DMS153 treated with DMSO at 0.1 percent for 48 hours (cell line): ENCODE results near the gene KANSL3.

ENCODE experiments used
- DNase-seq: peaks from one replicate; lab custom pipeline; 2025; ENCODE audit not compliant: unreplicated experiment; lab: John Stamatoyannopoulos, UW

Gene KANSL3

DNA sequence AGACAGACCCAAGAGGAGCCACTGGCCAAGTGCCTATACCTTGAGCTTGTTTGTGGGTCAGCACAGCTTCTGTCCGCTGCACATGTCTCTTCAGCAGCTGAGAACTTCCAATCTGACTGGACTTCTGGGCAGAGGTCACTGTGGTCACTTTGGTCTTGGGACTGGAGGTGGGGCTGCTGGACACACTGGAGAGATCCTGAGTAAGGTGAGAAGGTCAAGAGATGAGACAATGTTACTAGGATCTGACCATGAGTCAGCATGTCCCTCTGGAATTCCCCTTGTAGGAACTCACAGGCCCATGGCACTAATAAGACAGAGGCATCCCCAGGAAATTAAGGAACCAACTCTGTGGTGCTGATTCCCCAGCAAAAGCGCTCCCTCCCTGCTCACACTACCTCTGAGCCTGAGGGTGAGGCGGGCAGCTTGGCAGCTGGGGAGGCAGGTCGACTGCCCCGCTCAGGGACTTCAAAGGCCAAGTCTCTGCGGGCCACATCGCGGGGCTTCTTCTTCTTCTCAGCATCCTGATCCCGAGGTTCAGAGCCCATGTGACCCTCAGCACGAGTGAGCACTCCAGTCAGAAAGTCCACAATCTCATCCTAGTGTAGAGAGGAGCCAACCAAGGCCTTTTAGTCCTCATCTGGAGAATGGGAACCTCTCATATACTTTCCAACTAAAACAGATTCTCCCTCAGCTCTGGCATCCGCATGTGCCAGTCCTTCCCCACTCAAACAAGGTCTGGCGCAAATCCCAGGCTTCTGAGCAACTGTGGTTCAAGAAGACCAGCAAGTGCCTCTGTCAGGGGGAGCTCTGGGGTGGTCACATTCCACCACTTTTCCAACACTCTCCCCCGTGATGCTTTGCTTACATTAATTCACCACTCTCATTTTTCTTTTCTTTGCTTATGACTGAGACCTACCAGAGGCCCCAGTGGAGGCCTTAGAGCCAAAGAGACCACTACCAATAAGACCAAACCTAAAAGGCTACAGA lies 29.4 kb downstream of the KANSL3 start:
- no peak for DNase-seq

DNA sequence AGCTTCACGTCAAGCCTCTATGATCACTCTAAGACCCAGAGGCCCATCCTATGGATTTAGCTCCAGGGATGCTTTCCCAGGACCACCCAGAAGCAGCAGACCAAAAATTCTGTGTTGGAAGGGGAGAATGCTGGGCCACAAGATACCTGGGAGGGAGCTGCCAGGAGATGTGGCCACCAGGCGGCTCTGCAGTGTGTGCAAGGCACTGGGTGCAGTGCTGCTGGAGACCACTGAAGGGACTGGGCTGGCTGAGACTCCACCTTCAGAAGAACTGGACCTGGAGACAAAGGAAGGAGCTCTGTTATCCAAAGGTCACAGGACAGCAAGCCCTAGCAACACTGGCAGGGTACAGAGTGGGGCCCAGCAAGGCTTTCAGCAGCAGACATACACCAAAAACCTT lies 34.0 kb downstream of the KANSL3 start:
- no peak for DNase-seq

- DNase-seq = no peak
Observed at GRCh38 chr2:96602330-96602823, 35.7 kb downstream of the KANSL3 start.

DNA sequence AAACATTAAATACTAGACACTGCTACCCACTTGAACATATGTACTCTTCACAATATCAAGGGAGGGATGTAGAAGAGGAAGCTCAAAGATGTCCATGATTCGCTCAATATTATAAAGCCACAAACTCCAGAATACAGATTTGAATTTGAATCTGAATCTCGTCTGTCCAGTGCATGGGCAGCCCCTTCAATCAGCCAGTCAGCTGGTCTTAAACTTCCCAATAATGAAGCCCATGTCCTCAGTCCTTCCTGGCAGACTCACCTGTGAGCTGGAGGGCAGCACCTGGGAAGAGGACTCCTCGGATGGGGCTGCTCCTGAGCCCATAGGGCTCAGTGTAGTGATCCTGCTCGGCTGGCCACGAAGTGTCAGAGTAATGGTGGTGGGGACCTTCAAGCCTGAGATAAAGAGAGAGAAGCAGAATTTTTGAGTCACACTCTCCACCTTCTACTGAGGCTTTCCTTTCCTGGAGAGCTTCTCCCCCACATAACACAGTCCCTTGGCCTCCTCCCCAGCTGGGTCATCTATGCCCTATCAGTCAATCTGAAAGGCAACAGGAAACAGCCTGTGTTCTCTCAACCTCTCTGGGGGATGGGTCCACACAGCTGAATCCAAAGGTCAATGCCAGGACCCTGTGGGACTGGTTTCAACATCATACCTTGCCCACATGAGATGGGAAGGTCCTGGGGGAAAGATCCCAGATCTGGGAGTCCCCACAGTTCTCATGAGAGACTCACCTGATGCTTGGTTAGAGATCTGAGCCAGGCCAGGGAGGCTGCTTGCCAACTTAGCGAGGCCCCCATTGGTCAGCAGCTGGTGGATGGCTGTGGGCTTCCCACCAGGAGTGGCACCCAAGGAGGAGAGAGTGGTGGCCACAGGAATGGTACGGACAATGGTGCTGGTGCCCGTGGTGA lies 36.5 kb downstream of the KANSL3 start:
- DNase-seq = no peak

GRCh38 chr2:96599941-96600340 lies 38.2 kb downstream of the KANSL3 start:
- no peak for DNase-seq

- no peak for DNase-seq
Observed at GRCh38 chr2:96596596-96596995, 41.5 kb downstream of the KANSL3 start.

DNA sequence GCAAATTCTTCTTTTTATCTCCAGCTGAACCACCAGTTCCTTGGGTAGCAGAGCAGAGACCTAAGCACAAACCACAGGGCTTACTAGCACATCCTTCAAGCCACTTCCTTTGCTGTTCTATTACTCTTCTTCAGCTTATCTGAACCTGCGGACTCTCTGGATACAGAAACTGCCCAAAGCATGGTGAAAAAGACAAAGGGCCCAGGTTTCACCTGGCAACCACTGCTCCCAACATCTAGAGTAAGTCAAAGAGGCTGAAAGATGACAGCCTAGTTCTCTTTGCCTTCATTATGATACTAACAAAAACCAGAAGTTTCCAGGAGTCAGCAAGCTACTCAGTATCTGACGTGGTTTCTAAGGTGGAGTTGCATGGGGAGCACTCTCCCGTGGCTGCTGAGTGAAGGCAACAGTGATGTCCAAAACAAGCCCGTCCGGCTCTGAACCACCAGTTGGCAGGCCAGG lies 43.4 kb downstream of the KANSL3 start:
- DNase-seq = no peak

GRCh38 chr2:96594282-96594681 lies 43.8 kb downstream of the KANSL3 start:
- no peak for DNase-seq

- no peak for DNase-seq
Observed at GRCh38 chr2:96591494-96591893, 46.6 kb downstream of the KANSL3 start.

DNA sequence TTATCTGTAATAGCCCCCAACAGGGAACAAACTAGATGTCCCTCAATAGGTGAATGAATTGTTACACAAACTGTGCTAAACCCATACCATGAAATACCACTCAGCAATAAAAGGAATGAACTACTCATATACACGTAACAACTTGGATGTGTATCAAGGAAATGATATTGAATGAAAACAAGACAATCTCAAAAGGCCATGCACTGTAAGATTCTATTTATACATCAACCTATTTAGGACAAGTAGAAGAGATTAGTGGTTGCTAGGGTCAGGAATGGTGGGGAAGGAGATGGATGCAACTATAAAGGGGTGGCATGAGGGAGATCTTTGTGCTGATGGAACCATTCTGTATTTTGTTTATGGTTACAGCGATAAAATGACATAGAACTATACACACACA lies 47.1 kb downstream of the KANSL3 start:
- no peak for DNase-seq

DNA sequence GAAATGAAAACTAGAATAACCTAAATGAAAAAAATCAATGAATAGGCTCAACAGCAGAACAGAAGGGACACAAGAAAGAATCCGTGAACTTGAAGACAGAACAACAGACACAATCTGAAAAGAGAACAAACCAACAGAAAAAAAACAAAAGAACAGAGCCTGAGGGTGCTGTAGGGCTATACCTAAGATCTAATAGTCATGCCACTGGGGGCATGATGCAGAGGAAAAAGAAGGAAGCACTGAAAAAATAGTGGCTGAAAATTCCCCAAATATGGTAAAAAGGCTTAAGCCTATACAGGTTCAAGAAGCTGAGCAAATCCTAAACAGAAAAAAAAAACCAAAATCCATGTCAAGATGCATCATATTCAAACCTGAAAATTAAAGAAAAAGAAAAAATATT lies 50.3 kb downstream of the KANSL3 start:
- no peak for DNase-seq

DNA sequence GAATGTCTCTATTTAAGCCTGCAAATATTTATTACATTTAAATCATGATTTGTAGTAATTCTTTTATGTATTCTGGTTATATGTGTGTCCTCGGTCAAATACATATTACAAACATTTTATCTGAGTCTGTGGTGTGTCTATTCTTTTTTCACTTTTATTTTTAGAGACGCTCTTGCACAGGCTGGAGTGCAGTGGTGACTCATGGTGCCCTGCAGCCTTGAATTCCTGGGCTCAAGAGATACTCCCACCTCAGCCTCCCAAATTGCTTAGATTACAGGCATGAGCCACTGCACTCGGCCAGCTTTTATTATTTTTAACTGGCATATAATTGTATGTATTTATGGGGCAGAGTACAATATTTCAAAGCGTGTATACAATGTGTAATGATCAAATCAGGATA lies 54.1 kb downstream of the KANSL3 start:
- no peak for DNase-seq

DNA sequence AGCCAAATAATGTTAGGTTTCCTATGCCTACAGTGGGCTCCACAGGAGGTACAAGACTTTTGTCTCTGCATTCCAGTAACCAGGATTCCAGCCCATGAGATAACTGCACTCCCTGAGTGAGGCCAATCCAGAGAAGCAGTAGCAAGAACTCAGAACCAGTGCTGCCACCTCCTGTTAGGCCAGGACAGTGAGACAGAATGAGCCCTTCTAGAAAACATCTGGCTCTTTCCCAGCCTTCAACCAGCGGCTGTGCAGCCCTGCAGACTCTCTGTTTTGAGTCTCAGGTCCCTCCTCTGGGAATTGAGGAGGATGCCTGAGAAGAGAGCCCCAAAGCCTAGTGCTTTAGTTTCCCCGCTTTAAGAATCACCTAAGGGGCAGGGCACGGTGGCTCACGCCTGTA lies 57.3 kb downstream of the KANSL3 start:
- no peak for DNase-seq

- DNase-seq = no peak
Observed at GRCh38 chr2:96579422-96579821, 58.7 kb downstream of the KANSL3 start.

GRCh38 chr2:96578731-96579130 lies 59.4 kb downstream of the KANSL3 start:
- no peak for DNase-seq

DNA sequence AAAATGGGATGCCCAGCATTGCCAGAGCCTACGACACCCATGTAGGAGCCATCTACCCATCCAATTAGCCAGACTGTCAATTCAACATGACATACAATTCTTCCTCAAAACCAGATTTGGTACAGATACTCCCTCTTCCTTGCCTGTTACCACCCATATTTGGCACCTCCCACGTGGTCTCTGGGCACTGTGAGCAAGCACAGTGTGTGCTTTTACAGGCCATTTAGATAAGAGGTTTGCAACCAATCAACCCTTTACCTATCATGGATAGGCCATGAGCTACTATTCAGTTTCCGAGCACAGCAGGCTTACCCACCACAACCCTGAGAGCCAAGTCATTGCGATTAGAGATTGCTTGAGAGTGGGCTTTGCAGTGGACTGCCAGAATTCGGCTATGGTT lies 60.6 kb downstream of the KANSL3 start:
- DNase-seq = no peak

DNA sequence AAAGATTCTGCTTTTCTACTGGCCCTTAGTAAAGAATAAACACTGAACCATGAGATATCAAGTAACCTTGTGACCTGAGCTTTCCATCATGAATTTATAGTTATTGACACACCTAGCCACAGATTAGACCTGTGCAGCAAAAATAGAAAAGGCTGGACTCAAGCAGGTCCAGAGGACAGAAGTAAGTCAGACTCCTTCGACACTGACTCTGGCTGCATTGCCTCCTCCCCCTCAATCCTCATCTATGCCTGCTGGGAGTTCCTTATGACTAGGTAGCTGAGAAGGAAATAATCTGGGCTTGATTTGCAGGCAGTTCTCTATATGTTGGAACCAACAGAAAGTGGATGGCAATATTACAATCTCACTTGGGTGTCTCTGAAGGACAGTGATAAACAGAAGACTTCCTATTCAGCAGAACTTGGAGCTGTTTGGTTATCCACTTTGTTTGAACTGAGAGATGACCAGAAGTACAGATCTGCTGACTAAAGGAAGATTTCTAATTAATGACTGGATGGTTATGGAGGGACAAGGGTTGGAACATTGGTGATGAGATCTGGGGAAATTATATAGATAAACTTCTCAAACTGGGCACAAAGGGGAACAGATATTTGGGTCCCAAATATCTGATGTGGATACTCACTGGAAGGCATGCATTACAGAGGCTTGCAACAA lies 62.2 kb downstream of the KANSL3 start:
- no peak for DNase-seq

GRCh38 chr2:96574364-96574763 lies 63.7 kb downstream of the KANSL3 start:
- no peak for DNase-seq

GRCh38 chr2:96568094-96568493 lies 70.0 kb downstream of the KANSL3 start:
- no peak for DNase-seq

DNA sequence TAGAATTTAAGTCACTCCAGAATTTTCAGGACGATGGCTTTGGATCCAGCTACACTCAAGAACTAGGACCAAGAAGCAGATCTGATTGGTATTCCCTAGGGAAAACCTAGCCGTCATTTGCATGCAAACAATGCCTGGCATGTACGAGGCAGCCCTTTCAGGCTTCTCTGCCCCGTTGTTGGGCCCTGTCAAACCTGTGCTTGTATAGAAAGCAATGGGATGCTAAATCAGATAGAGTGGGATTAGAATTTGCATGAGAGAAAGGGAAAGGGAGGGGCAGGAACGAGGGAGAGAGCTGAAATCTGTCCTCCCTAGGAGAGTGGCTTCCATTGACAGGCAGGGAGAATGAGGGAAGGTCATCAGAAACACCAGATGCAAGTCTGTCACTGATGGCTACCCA lies 73.0 kb downstream of the KANSL3 start:
- DNase-seq = no peak

DNA sequence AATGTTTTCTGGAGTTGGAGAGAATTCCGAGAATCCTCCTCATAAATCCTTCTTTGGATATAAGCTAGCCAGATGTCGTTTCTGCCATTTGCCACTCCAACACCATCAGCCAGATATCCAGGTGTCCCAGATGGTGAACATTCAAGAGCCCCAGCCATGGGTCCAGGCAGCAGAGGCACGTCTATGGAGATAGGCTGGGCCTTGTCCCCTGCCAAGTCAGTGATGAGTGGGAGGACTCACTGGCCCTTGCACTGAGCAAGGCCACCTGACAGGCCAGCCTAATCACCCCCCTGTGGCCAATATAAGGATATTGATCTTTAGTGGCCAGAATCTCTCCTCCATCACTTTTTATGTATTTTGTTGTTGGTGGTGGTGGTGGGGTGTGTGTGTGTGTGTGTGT lies 73.5 kb downstream of the KANSL3 start:
- no peak for DNase-seq
